Smooth muscle cell (in vitro differentiated cells): ENCODE results near the gene PCDHB15. TPM values are rescaled to one million over a fixed set of nuclear protein-coding genes. Genes with fewer than 3 reads are reported as not detected.
"Not testable (repeated sequence)": the region's sequence is repeated elsewhere in the genome, so short reads cannot be mapped to it uniquely, and the experiment has no call there.

Source experiments
- DNase-seq: peaks from one replicate; lab custom pipeline; 2025; ENCODE audit not compliant: unreplicated experiment; lab: John Stamatoyannopoulos, UW
- H2AFZ ChIP-seq: fragments of 200-600 bp; sonication (generic); 2 replicates; pipeline ENCODE4 v1.6.0; 2016; ENCODE audit warnings: antibody characterized with exemption, low read depth, mild to moderate bottlenecking
- H3F3A ChIP-seq: fragments of 200-600 bp; sonication (generic); 2 replicates; pipeline ENCODE4 v1.6.0; 2017; ENCODE audit warnings: antibody characterized with exemption, low read depth
- H3K27ac ChIP-seq: fragments of 200-600 bp; sonication (generic); 2 replicates; pipeline ENCODE4 v1.5.1; 2016; ENCODE audit warnings: low read depth, mild to moderate bottlenecking
- H3K27me3 ChIP-seq: fragments of 200-600 bp; sonication (generic); 2 replicates; pipeline ENCODE4 v1.6.1; 2016; ENCODE audit warnings: low read depth, mild to moderate bottlenecking
- H3K36me3 ChIP-seq: fragments of 200-600 bp; sonication (generic); 2 replicates; pipeline ENCODE4 v1.5.1; 2016; ENCODE audit warnings: low read depth
- H3K4me1 ChIP-seq: fragments of 200-600 bp; sonication (generic); 2 replicates; pipeline ENCODE4 v1.5.1; 2016; ENCODE audit warnings: low read depth
- H3K4me2 ChIP-seq: fragments of 200-600 bp; sonication (generic); 2 replicates; pipeline ENCODE4 v1.6.0; 2016; ENCODE audit warnings: mild to moderate bottlenecking
- H3K4me3 ChIP-seq: fragments of 200-600 bp; sonication (generic); 2 replicates; pipeline ENCODE4 v1.5.1; 2016; ENCODE audit warnings: mild to moderate bottlenecking
- H3K79me2 ChIP-seq: fragments of 200-600 bp; sonication (generic); 2 replicates; pipeline ENCODE4 v1.6.0; 2016; ENCODE audit warnings: low read depth, mild to moderate bottlenecking
- H3K9ac ChIP-seq: fragments of 200-600 bp; sonication (generic); 2 replicates; pipeline ENCODE4 v1.6.0; 2016; ENCODE audit warnings: low read depth
- H3K9me3 ChIP-seq: fragments of 200-600 bp; sonication (generic); replicated peaks from 2 replicates; pipeline ENCODE4 v1.5.1; 2016; ENCODE audit warnings: low read depth
- H4K20me1 ChIP-seq: fragments of 200-600 bp; sonication (generic); 2 replicates; pipeline ENCODE4 v1.6.0; 2016; ENCODE audit warnings: low read depth
- CTCF ChIP-seq: fragments of 200-600 bp; sonication (generic); IDR thresholded peaks from 2 replicates; pipeline ENCODE4 v1.5.1; 2017; ENCODE audit warnings: borderline replicate concordance, mild to moderate bottlenecking, antibody characterized with exemption; ENCODE audit not compliant: insufficient read depth, poor library complexity, severe bottlenecking
- WGBS: methylation state at CpG from one replicate; pipeline ENCODE4 v1.1.7; 2016; ENCODE audit warnings: low lambda C conversion rate; 5-methylcytosine and 5-hydroxymethylcytosine counted together
- polyA plus RNA-seq: library from polyadenylated mRNA; unstranded; fragments of >200 nt; fragmentation: Nextera tagmentation; extraction: Ambion mirVana; gene quantifications from 2 replicates; pipeline ENCODE4 v1.2.1, GENCODE V29; 2016
- total RNA-seq: library from RNA; depleted of rRNA; stranded (reverse); fragments of >200 nt; gene quantifications from 2 replicates; pipeline ENCODE4 v1.2.3, GENCODE V29; 2014

Gene PCDHB15
- total and polyA plus RNA-seq, 2 experiments from 2014 or later: 1.8 to 4.2 TPM

- no peaks in the 10 kb centered on the region for H3K79me2 ChIP-seq
- no peaks in the 10 kb centered on the region for H3K36me3 ChIP-seq
- no peak overlapping the region for H3K27ac ChIP-seq
- no peaks in the 10 kb centered on the region for H3K4me1 ChIP-seq
- no peaks in the 10 kb centered on the region for H3K27me3 ChIP-seq
- no peak for TF ChIP-seq CTCF
- DNase-seq: no peak
- H3K9me3 ChIP-seq: peaks cover 42% of the 10 kb centered on the region
- no peak overlapping the region for H3K9ac ChIP-seq
- 94% methylated on average over 32 of the region's 32 CpGs for WGBS
- H3K4me3 ChIP-seq: no peak overlapping the region
- H3F3A ChIP-seq: no peaks in the 10 kb centered on the region
- H3K4me2 ChIP-seq: no peak overlapping the region
- no peak overlapping the region for H2AFZ ChIP-seq
- H4K20me1 ChIP-seq: no peaks in the 10 kb centered on the region
Measured at GRCh38 chr5:141236516-141237313, 8.5 kb upstream of the PCDHB15 start.

GRCh38 chr5:141241496-141241895 lies 3.7 kb upstream of the PCDHB15 start:
- H3K4me2 ChIP-seq: no peak overlapping the region
- no peak overlapping the region for H2AFZ ChIP-seq
- H3K79me2 ChIP-seq: no peaks in the 10 kb centered on the region
- no peak for TF ChIP-seq CTCF
- no peak for DNase-seq
- no peak overlapping the region for H3K4me3 ChIP-seq
- no peak overlapping the region for H3K27ac ChIP-seq
- peaks cover 42% of the 10 kb centered on the region for H3K9me3 ChIP-seq
- no peaks in the 10 kb centered on the region for H3K4me1 ChIP-seq
- H3F3A ChIP-seq: no peaks in the 10 kb centered on the region
- no peaks in the 10 kb centered on the region for H3K36me3 ChIP-seq
- 97% methylated on average over 40 of the region's 43 CpGs for WGBS
- H4K20me1 ChIP-seq: no peaks in the 10 kb centered on the region
- H3K27me3 ChIP-seq: no peaks in the 10 kb centered on the region
- no peak overlapping the region for H3K9ac ChIP-seq

GRCh38 chr5:141246971-141247370 lies 1.8 kb downstream of the PCDHB15 start:
- not testable (repeated sequence) for DNase-seq

GRCh38 chr5:141247434-141247833 lies 2.2 kb downstream of the PCDHB15 start:
- peaks cover 61% of the 10 kb centered on the region for H3K9me3 ChIP-seq

More at GRCh38 chr5:141246971-141247370, 1.8 kb downstream of the PCDHB15 start:
- not testable (repeated sequence) for H4K20me1 ChIP-seq, H3K79me2 ChIP-seq, H3K9ac ChIP-seq, H2AFZ ChIP-seq, H3F3A ChIP-seq, H3K4me2 ChIP-seq, H3K4me1 ChIP-seq, H3K27me3 ChIP-seq, H3K4me3 ChIP-seq, H3K27ac ChIP-seq
- peaks cover 15% of the 10 kb centered on the region for H3K36me3 ChIP-seq
- WGBS: 93% methylated on average over 34 of the region's 42 CpGs
- peaks cover 62% of the 10 kb centered on the region for H3K9me3 ChIP-seq

More at GRCh38 chr5:141247434-141247833, 2.2 kb downstream of the PCDHB15 start:
- H3K79me2 ChIP-seq, H2AFZ ChIP-seq, H3F3A ChIP-seq, H4K20me1 ChIP-seq, H3K9ac ChIP-seq, DNase-seq, H3K27me3 ChIP-seq, H3K4me2 ChIP-seq, H3K27ac ChIP-seq, H3K4me3 ChIP-seq, H3K4me1 ChIP-seq: not testable (repeated sequence)
- H3K36me3 ChIP-seq: peaks cover 15% of the 10 kb centered on the region
- WGBS: 96% methylated on average over 30 of the region's 34 CpGs
